Heart right ventricle (tissue), 16 donors: Measurements from ENCODE around the gene OTOGL. TPM values are rescaled to one million over a fixed set of nuclear protein-coding genes. Genes with fewer than 3 reads are reported as not detected.

ENCODE experiments used
- ATAC-seq, 8 donors: fragments of 200-7000 bp; cut with Tn5 transposase; one replicate each; pipeline ENCODE4 v1.9.1; 2020; ENCODE audit warnings: mild to moderate bottlenecking in 8 of 8, moderate library complexity in 8 of 8, moderate number of reproducible peaks in 1 of 8
- DNase-seq, 2 donors: peaks; one replicate each; pipeline ENCODE4 v3.0.0-alpha.2; 2020
- H3K27ac ChIP-seq, 10 donors: fragments of 200-600 bp; sonication (generic) in 2 of 10; one replicate each; pipeline versions ENCODE4 v1.5.0 to v1.8.0; 2020 to 2022; ENCODE audit warnings: mild to moderate bottlenecking in 3 of 10
- H3K27me3 ChIP-seq, 7 donors: fragments of 200-600 bp; one replicate each; pipeline ENCODE4 v1.8.0; 2021 to 2022; ENCODE audit warnings: mild to moderate bottlenecking in 2 of 7
- H3K36me3 ChIP-seq, 9 donors: fragments of 200-600 bp; sonication (generic) in 1 of 9; one replicate each; pipeline versions ENCODE4 v1.5.0 to v1.8.0; 2020 to 2022; ENCODE audit warnings: mild to moderate bottlenecking in 2 of 9
- H3K4me1 ChIP-seq, 9 donors: fragments of 200-600 bp; sonication (generic) in 1 of 9; one replicate each; pipeline versions ENCODE4 v1.5.0 to v1.8.0; 2020 to 2022; ENCODE audit warnings: mild to moderate bottlenecking in 4 of 9
- H3K4me3 ChIP-seq, 10 donors: fragments of 200-600 bp; sonication (generic) in 2 of 10; one replicate each; pipeline versions ENCODE4 v1.5.0 to v1.8.0; 2020 to 2022; ENCODE audit warnings: mild to moderate bottlenecking in 7 of 10, moderate library complexity in 2 of 10
- H3K9me3 ChIP-seq, 11 donors: fragments of 200-600 bp in 10 of 11; sonication (generic) in 2 of 11; one replicate each; pipeline versions ENCODE4 v1.5.0 to v1.8.0; 2013 to 2022; ENCODE audit warnings: mild to moderate bottlenecking in 2 of 11, control low read depth in 1 of 11, moderate library complexity in 1 of 11
- CTCF ChIP-seq, 9 donors: fragments of 200-600 bp; sonication (generic) in 2 of 9; IDR thresholded peaks; one replicate each; pipeline versions ENCODE4 v1.5.0 to v1.8.0; 2021 to 2022; ENCODE audit warnings: antibody characterized with exemption in 9 of 9, mild to moderate bottlenecking in 5 of 9, moderate library complexity in 1 of 9
- WGBS, 2 donors: extraction: QIAGEN DNeasy Blood & Tissue Kit; methylation state at CpG; one replicate each; pipeline ENCODE4 v1.1.7; 2013; ENCODE audit warnings: inconsistent platforms in 1 of 2; 5-methylcytosine and 5-hydroxymethylcytosine counted together
- intact Hi-C, 10 donors: fragments of 100-400 bp; cut with DNase I; formaldehyde crosslinking; loops; one replicate each; pipeline versions ENCODE4 v1.11.1 to v1.14.2; 2022
- polyA plus RNA-seq, 2 donors: library from polyadenylated mRNA; stranded (reverse); fragments of 200-250 nt; gene quantifications; one replicate each; pipeline ENCODE4 v1.2.3, GENCODE V29; 2013
- total RNA-seq, 10 donors: library from RNA; stranded (reverse); fragmentation: NEBNext Ultra II Directional in 3 of 10; extraction: Animal tissue kit (Norgen Biotek cat#: 25700) in 3 of 10; gene quantifications; one replicate each; pipeline versions ENCODE4 v1.2.1 to v1.2.4, GENCODE V29; 2021 to 2023
- donor health status: Arrhythmogenic right ventricular cardiomyopathy.
- donor health status: ischemic (EF 13 %, LVEDD 7.1; RV severe dilation, severe dysfunction).
- donor health status: healthy with polysubstance abuse.
- donor health status: DM: no; HTN: yes; CAD: no.
- donor health status: DM: no; HTN: no; CAD: no.
- donor health status: ischemic (EF 25% LVEDD 6.9; RV normal size, moderate dysfunction).
- donor health status: ischemic (EF 25% LVEDD 5.7; RV mildly dilated, moderate dysfunction).
- donor health status: healthy.
- donor health status: DM: yes; HTN: yes; CAD: no.
- donor health status: Ischemic cardiomyopathy.
- donor health status: ischemic (EF 35%, LVEDD 5.7; RV mildly dilated, moderate dysfunction).
- donor health status: nonischemic (EF 11% LVEDD 7.7; RV severe dilation, severe dysfunction).
- donor health status: DM: yes; HTN: yes; CAD: no.
- donor health status: PGD.
- donor health status: ischemic (EF 29% LVEDD 5.4; RV normal size, mild dysfunction).
- donor health status: nonischemic (EF 23%, LVEDD 6.1; RV moderate dilation, normal function).

The OTOGL gene
- total and polyA plus RNA-seq, 12 donors: 0.04 to 1.4 (median 0.24) TPM

DNA sequence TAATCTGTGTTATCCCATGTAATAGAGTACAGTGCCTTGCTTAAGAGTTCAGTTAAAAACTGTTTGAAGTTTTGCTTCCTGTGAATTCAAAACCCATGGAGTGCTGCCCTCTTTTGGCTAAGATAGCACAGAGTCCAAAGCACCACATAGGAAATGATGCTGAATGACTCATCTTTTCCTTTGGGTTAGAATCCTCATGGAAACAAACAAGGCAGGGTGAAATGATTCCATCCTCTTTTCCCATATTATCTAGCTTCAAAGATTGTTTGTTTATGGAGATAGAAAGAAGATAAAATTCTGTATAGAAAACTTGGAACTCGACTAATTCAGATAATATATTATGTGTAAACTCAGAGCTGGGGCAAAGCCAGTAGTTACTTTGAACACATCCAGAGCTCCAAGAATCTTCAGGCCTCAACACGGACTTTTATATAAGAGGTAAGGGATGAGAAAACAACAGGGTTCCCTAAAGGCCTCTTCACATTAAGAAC is 87.4 kb downstream of the OTOGL start:
- H3K4me1 ChIP-seq: peaks cover 2 to 42% (median 27%) of the 10 kb centered on the region in 9 donors
- DNase-seq (peak in 1 of 2 donors; percentile 83), ATAC-seq (peak; percentile 90 to 97 (median 95))
- H3K36me3 ChIP-seq: no peaks in the 10 kb centered on the region
- no peaks in the 10 kb centered on the region for H3K27me3 ChIP-seq
- H3K9me3 ChIP-seq: no peaks in the 10 kb centered on the region
- WGBS, 2 donors: 4 to 8% methylated on average over 2 of the region's 2 CpGs
- H3K27ac ChIP-seq: peak overlapping the region; percentile 36 to 92 (median 87)
- H3K4me3 ChIP-seq: peak overlapping the region in 1 of 10 donors; percentile 1
- peak; percentile 42 to 90 (median 78) for TF ChIP-seq CTCF (IDR thresholded peaks at IDR 0.05)
- intact Hi-C loops: loop anchor here in 9 of 10 donors (1.0 to 10.0 kb wide), 18 partner anchors 129 to 632 kb away; partner anchors contain the start of genes PPP1R12A (in 5 of the 9) and PAWR (in 1 of the 9)

DNA sequence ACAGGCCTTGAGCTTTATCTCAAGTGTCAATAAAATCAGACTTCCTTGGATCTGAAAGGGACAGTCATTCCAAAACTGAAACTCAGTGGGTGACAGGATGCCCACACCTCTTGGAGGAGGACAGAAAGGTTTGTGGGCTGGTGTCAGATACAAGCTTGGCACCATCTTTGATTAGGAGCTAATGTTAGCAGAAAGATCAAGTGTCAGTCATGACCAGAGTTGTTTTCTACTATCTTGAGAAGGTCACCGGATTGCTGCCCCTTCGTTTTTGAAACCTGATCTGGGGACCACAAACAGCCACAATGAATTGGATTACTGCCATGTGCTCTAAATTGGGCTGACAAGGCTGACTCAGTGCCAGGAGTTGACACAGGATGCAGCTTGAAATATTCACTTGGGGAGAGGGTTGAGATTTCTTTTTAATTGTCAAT is 88.3 kb downstream of the OTOGL start:
- Histone ChIP-seq H3K4me1 (peaks cover 2 to 42% (median 27%) of the 10 kb centered on the region in 9 donors), H3K27me3 (no peaks in the 10 kb centered on the region), H3K27ac (peak overlapping the region; percentile 36 to 92 (median 87)), H3K4me3 (no peak overlapping the region), H3K9me3 (no peaks in the 10 kb centered on the region), H3K36me3 (no peaks in the 10 kb centered on the region)
- DNase-seq (peak; percentile 12 to 77), ATAC-seq (peak; percentile 60 to 86 (median 76))
- TF ChIP-seq CTCF (IDR thresholded peaks at IDR 0.05): no peak
- 3 to 14% methylated on average over 2 of the region's 2 CpGs for WGBS, 2 donors
- intact Hi-C loops: loop anchor here in 9 of 10 donors (1.0 to 10.0 kb wide), 18 partner anchors 130 to 633 kb away; partner anchors contain the start of genes PPP1R12A (in 5 of the 9) and PAWR (in 1 of the 9)

- H3K9me3 ChIP-seq: no peaks in the 10 kb centered on the region
- ATAC-seq: no peak
- H3K27ac ChIP-seq: peak overlapping the region in 8 of 10 donors; percentile 76 to 92 (median 87)
- no peak for DNase-seq
- no peak for TF ChIP-seq CTCF (IDR thresholded peaks at IDR 0.05)
- no peaks in the 10 kb centered on the region for H3K36me3 ChIP-seq
- intact Hi-C loops: loop anchor here in 9 of 10 donors (5.0 to 10.0 kb wide), 15 partner anchors 131 to 634 kb away; partner anchors contain the start of genes PPP1R12A (in 3 of the 9) and PAWR (in 1 of the 9)
- peaks cover 2 to 42% (median 27%) of the 10 kb centered on the region in 9 donors for H3K4me1 ChIP-seq
- H3K27me3 ChIP-seq: no peaks in the 10 kb centered on the region
- no peak overlapping the region for H3K4me3 ChIP-seq
- 54 to 57% methylated on average over 2 of the region's 2 CpGs for WGBS, 2 donors
Measured at GRCh38 chr12:80188576-80188975, 89.2 kb downstream of the OTOGL start.

GRCh38 chr12:80189241-80189640 is 89.9 kb downstream of the OTOGL start:
- Histone ChIP-seq H3K27me3 (no peaks in the 10 kb centered on the region), H3K9me3 (no peaks in the 10 kb centered on the region), H3K36me3 (no peaks in the 10 kb centered on the region), H3K4me3 (no peak overlapping the region), H3K27ac (peak overlapping the region in 3 of 10 donors; percentile 76 to 90 (median 89)), H3K4me1 (peaks cover 2 to 42% (median 27%) of the 10 kb centered on the region in 9 donors)
- no peak for ATAC-seq
- intact Hi-C loops: loop anchor here in 9 of 10 donors (5.0 to 10.0 kb wide), 15 partner anchors 132 to 634 kb away; partner anchors contain the start of genes PPP1R12A (in 3 of the 9) and PAWR (in 1 of the 9)
- no peak for DNase-seq
- TF ChIP-seq CTCF (IDR thresholded peaks at IDR 0.05): no peak
